NCI-H2227 (cell line): ENCODE data around the gene MRPL38.

Experiments
- DNase-seq: peaks from one replicate; lab custom pipeline; 2025; ENCODE audit not compliant: unreplicated experiment; lab: John Stamatoyannopoulos, UW

Gene MRPL38

GRCh38 chr17:75920045-75920560 is 15.4 kb upstream of the MRPL38 start:
- no peak for DNase-seq

- DNase-seq = no peak
Measured at GRCh38 chr17:75919611-75920010, 14.9 kb upstream of the MRPL38 start.

GRCh38 chr17:75917917-75918445 is 13.3 kb upstream of the MRPL38 start:
- no peak for DNase-seq

- DNase-seq = no peak
Measured at GRCh38 chr17:75917141-75917916, 12.6 kb upstream of the MRPL38 start.

GRCh38 chr17:75915268-75915667 is 10.6 kb upstream of the MRPL38 start:
- DNase-seq = no peak

- DNase-seq = no peak
Measured at GRCh38 chr17:75914643-75915267, 10.1 kb upstream of the MRPL38 start.

GRCh38 chr17:75913537-75914210 is 9.0 kb upstream of the MRPL38 start:
- no peak for DNase-seq

GRCh38 chr17:75910699-75911098 is 6.0 kb upstream of the MRPL38 start:
- peak; percentile 23 for DNase-seq

- peak; percentile 68 for DNase-seq
Measured at GRCh38 chr17:75909812-75910274, 5.2 kb upstream of the MRPL38 start.

GRCh38 chr17:75909051-75909811 is 4.5 kb upstream of the MRPL38 start:
- no peak for DNase-seq

GRCh38 chr17:75908201-75908600 is 3.5 kb upstream of the MRPL38 start:
- DNase-seq = peak; percentile 71

- DNase-seq = no peak
Measured at GRCh38 chr17:75906143-75906884, 1.6 kb upstream of the MRPL38 start.

- DNase-seq = no peak
Measured at GRCh38 chr17:75902406-75902805, 2.3 kb downstream of the MRPL38 start.

GRCh38 chr17:75901727-75902126 is 3.0 kb downstream of the MRPL38 start:
- DNase-seq = no peak

- DNase-seq = no peak
Measured at GRCh38 chr17:75900691-75901533, 3.8 kb downstream of the MRPL38 start.

- DNase-seq = no peak
Measured at GRCh38 chr17:75899767-75900468, 4.8 kb downstream of the MRPL38 start.

- no peak for DNase-seq
Measured at GRCh38 chr17:75899353-75899752, 5.3 kb downstream of the MRPL38 start.

- DNase-seq = no peak
Measured at GRCh38 chr17:75898791-75899190, 5.9 kb downstream of the MRPL38 start.

- DNase-seq = no peak
Measured at GRCh38 chr17:75898065-75898464, 6.6 kb downstream of the MRPL38 start.
